GM18502 (cell line): ENCODE results near the gene POMGNT1.
A peak's percentile ranks its signal among the peaks of the same experiment; 100 is the strongest.

Source experiments
- ATAC-seq: cut with Tn5 transposase; IDR thresholded peaks from one replicate; pipeline ENCODE4 v1.9.1; 2021; ENCODE audit warnings: mild to moderate bottlenecking; ENCODE audit not compliant: unreplicated experiment, poor library complexity

POMGNT1 gene

DNA sequence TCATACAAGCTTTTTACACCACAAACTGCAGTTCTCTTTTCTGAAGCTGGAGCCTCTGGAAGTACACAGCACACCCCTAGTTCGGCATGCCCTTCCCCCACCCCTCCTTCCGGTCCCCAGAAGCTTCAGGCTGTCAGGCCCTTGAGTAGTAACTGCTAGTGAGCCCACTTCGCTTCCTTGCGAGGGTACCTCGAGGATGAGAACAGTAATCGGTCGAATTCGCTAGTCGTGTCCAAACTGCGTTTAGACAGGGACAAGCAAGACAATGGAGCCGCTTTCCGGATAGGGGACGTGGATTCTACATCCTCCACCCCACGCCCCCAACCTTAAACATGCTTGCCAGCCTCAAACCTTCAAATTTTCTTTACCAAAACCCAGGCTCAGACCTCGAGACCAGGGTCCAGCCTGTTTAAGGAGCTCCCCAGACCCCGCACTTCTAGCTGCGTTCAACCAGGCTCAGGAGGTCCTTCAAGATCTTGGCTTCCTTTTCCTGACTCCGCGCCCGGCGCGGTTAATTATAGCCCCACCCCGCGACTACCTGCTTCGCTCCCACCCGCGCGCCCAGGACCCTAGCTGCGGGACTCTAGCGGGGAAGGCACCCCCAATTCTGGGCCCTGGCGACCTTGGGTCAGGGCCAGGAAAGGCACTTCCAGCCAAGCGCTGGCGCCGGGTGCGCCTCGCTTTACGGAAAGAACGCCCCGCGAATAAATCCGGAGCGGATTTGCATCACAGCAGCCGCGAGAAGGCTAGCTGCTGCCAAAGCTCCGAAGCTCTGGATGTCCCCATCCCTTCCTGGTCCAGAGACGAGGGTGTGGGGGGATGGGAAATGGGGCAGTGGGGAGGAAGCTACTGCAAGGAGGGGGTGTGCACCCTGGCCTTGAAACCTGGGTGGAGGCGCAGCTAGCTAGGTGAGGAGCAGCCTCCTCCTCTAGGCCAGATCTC lies 31.4 kb downstream of the POMGNT1 start:
- ATAC-seq: no peak

DNA sequence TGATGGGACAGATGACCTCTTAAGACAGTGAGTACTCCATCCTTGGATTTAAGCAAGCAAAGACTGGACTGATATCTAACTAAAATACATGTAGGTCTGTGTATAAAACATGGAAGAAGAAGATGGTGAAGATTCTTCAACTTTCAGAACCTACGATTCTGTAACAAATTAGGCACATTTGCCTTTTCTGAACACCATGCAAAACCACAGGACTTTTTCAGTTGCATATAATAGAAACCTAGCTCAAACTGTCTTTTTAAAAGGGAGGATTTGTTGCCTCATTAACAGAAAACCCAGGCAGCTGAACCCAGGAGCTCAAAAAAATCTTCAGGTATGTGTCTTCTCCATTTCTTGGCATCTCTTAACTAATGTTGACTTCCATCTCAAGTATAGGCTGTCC lies 38.0 kb downstream of the POMGNT1 start:
- no peak for ATAC-seq

DNA sequence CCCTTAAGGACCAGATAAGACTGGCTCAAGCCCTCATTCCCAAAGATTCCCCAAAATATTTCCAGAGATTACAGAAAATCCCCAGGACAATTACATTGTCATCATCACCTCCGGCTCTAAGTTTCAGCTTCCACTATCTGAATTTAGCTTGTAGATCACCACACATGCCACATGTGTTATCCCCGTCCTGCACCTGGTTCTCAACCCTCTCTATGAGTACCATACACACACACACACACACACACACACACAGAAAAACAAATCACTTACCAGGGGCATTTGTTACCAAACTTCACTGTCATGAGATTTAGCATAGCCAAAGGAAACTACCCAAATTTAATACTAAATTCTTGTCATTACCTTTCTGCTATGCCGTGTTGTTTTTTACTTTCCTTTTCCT lies 38.7 kb downstream of the POMGNT1 start:
- peak; percentile 39 for ATAC-seq

DNA sequence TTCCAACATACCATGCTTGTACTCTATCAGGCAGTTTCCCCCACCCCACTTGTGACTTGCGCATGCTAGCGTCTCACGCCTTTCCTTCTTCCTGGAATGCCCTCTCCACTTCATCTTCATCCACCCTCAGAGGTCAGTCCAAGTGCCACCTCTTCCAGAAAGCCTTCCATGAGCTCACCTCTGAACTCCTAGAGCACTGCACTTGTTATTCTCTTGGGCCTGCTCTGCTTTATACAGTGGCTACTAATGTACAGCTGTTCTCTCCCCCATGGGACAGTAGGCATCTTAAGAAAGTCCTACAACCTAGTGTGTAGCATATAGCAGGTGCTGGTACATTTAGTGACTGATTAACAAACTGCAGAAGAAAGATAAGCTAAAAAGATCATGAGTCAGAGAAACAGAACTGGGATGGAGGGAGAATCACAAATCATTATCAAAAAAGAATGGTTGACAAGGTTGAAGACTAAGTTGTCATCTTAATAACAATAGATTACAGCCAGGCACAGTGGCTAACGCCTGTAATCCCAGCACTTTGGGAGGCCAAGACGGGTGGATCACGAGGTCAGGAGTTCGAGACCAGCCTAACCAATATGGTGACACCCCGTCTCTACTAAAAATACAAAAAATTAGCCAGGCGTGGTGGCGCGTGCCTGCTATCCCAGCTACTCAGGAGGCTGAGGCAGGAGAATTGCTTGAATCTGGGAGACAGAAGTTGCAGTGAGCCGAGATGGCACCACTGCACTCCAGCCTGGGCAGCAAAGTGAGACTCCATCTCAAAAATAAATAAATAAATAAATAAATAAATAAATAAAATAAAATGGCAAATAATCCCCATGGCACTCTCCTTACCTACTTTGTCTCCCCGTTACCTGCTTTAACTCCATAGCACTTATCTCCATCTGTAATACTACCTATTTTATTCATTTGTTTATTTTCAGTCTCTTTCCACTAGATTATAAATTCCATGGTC lies 39.6 kb downstream of the POMGNT1 start:
- ATAC-seq: peak; percentile 50

- no peak for ATAC-seq
Measured at GRCh38 chr1:46157916-46158311, 40.3 kb downstream of the POMGNT1 start.

GRCh38 chr1:46153732-46154131 lies 44.5 kb downstream of the POMGNT1 start:
- ATAC-seq: no peak

DNA sequence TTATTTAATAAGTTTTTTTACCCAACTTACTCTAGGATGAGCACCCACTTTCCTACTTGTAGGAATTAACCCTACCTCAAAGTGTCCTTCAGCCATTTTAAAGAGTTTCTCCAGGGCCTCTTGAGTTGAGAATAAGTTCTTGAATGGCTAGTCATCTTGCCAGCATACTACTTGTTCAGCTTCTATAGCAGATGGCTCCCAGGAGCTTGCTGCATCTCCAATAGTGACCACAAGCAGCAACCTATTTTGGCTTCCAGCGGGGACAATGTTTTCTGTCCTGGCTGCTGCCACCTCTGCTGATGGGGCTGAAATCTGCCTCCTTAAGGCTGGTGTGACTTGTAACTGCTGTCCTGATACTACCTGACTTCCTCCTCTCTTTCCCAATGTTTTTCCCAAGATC lies 45.0 kb downstream of the POMGNT1 start:
- ATAC-seq: no peak

- ATAC-seq: peak; percentile 43
Measured at GRCh38 chr1:46152016-46152415, 46.2 kb downstream of the POMGNT1 start.

DNA sequence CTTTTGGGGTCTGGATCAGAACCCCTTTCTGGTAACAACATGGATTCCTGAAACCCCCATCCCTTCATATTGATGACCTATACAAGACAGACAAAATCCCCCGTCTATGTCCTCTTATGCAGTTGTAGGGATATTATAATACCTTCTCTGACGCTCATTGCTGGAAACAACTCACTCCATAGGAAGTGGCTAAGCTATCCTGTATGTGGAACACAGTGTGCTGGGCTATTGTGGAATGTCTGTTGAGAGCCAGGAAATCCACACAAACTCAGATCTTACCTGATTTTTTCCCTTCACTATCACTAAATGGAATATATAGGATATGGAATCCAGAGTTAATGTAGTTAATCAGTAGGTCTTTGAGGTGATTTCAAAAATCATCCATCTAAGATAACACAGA lies 48.1 kb downstream of the POMGNT1 start:
- ATAC-seq: no peak

DNA sequence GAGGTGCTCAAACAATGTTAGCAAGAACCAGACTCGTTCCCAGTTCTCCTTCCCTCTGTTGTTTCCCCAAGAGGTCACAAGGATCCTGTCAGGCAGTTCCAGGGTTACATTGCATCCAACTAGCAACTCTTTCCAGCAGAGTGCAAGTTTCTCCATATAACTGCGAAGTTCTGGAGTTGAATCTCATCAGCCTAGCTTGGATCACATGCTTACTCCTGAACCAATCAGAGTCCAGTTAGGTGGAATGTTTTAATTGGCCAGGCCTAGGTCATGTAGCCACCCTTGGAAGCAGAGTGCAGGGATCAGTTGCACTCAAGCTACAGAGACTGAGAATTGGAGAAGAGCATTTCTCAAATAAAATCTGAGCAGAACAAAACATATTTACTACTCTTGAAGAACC lies 49.9 kb downstream of the POMGNT1 start:
- ATAC-seq: no peak
